DMS79 (cell line): Measurements from ENCODE around the gene SCYL1.
"Not testable (repeated sequence)": the region's sequence is repeated elsewhere in the genome, so short reads cannot be mapped to it uniquely, and the experiment has no call there.

Source experiments
- DNase-seq: peaks from one replicate; lab custom pipeline; 2025; lab: John Stamatoyannopoulos, UW

SCYL1 gene

GRCh38 chr11:65506290-65506771 is 18.6 kb upstream of the SCYL1 start:
- no peak for DNase-seq

DNA sequence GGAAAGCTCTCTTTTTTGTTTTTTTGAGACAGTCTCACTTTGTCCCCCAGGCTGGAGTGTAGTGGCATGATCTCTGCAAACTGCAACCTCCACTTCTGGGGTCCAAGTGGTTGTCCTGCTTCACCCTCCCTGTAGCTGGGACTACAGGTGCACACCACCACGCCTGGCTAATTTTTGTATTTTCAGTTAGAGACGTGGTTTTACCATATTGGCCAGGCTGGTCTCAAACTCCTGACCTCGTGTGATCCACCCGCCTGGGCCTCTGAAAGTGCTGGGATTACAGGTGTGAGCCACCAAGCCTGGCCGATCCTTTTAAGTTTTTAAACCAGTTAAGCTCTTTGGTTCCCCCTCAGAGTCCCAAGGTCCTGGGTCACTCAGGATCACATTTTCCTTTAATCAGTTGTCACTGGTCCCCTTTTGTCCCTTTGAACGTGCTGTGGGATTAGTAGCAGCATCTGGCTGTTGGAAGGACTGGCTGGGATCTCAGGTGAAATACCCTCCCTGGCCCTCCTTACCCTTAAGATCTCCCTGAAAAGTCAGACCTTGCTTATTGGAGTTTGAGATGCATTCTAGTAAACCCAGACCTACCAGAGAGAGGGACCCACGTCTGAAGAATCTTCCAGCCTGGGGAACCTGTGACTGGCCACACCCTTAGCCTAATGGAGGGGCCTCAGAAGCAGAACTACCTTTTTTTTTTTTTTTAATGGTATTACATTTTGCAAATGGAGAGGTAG is 17.9 kb upstream of the SCYL1 start:
- DNase-seq, result peak; percentile 83

- DNase-seq, result not testable (repeated sequence)
These were observed 12.6 kb upstream of the SCYL1 start for GRCh38 chr11:65512311-65512710.

- no peak for DNase-seq
These were observed 8.5 kb upstream of the SCYL1 start for GRCh38 chr11:65516135-65516968.

GRCh38 chr11:65518941-65519549 is 5.8 kb upstream of the SCYL1 start:
- DNase-seq, result not testable (repeated sequence)

DNA sequence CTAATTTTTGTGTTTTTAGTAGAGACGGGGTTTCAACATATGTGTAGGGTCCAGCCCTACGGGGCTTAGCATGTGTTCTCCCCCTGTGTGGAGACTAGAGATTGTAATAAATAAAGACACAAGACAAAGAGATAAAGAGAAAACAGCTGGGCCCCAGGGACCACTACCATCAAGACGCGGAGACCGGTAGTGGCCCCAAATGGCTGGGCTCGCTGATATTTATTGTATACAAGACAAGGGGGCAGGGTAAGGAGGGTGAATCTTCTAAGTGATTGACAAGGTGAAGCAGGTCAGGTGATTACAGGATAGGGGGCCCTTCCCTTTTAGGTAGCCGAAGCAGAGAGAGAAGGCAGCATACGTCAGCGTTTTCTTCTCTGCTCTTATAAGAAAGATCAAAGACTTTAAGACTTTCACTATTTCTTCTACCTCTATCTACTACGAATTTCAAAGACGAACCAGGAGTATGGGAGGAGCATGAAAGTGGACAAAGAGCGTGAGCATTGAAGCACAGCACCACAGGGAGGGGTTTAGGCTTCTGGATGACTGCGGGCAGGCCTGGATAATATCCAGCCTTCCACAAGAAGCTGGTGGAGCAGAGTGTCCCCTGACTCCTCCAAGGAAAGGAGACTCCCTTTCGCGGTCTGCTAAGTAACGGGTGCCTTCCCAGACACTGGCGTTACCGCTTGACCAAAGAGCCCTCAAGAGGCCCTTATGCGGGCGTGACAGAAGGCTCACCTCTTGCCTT is 2.9 kb upstream of the SCYL1 start:
- DNase-seq, result peak; percentile 34

GRCh38 chr11:65522718-65523630 is 1.9 kb upstream of the SCYL1 start:
- DNase-seq, result not testable (repeated sequence)

DNA sequence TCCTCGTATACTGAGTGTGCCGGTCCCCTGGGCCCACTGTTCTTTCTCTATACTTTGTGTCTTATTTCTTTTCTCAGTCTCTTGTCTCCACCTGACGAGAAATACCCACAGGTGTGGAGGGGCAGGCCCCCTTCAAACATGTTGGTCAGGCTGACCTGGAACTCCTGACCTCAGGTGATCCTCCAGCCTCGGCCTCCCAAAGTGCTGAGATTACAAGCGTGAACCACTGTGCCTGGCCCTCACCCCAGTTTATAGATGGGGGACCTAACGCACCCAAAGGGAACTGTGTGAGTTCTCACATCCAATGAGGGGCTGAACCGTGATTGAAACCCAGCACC is 1.3 kb upstream of the SCYL1 start:
- DNase-seq, result not testable (repeated sequence)

- DNase-seq, result no peak
These were observed 706 bp upstream of the SCYL1 start for GRCh38 chr11:65524014-65524740.

DNA sequence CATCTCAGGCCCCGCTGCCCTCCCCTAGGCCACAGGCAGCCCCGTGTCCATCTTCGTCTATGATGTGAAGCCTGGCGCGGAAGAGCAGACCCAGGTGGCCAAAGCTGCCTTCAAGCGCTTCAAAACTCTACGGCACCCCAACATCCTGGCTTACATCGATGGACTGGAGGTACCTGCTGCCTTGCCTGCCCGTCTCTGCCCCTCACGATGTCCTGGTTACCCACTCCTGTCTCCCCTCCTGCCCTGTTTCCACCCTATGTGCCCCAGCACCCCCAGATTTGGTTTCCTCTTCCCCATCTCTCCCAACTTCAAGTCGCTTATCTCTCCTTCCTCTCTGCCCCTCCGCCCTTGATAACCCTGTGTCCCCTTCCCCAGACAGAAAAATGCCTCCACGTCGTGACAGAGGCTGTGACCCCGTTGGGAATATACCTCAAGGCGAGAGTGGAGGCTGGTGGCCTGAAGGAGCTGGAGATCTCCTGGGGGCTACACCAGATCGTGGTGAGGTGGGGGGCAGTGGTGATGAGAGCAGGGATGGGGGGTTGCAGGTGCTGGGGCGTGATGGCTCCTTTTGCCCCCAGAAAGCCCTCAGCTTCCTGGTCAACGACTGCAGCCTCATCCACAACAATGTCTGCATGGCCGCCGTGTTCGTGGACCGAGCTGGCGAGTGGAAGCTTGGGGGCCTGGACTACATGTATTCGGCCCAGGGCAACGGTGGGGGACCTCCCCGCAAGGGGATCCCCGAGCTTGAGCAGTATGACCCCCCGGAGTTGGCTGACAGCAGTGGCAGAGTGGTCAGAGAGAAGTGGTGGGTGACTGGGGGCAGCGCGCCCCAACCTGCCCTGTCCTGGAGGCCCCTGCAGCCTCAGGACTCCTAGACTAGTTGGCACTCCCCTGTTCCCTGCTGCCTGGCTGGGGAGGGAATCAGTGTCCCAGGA is 930 bp downstream of the SCYL1 start:
- DNase-seq, result no peak

GRCh38 chr11:65526744-65527143 is 1.9 kb downstream of the SCYL1 start:
- DNase-seq, result no peak

- no peak for DNase-seq
These were observed 4.0 kb downstream of the SCYL1 start for GRCh38 chr11:65528819-65529350.

GRCh38 chr11:65529475-65530156 is 4.7 kb downstream of the SCYL1 start:
- DNase-seq, result no peak

DNA sequence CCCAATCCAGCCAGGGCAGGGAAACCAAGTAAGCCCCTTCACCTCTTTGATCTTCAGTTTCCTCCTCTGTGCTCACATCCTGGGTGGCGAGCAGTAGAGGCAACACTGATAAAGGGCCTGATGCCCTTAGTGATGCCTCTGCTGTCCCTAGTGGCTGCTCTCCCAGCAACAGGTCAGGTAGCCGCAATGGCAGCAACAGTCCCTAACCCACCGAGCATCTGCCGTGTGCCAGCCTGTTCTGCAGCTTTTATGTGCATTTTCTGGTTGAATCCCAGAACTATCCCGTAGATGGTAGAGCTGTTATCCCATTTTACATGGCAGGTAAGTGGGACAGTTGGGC is 5.2 kb downstream of the SCYL1 start:
- no peak for DNase-seq

GRCh38 chr11:65532388-65533064 is 7.6 kb downstream of the SCYL1 start:
- no peak for DNase-seq

GRCh38 chr11:65535102-65535501 is 10.2 kb downstream of the SCYL1 start:
- no peak for DNase-seq

- DNase-seq, result no peak
These were observed 11.8 kb downstream of the SCYL1 start for GRCh38 chr11:65536412-65537295.
